Memory B cell (primary cell): ENCODE data around the gene ECSCR.

Source experiments
- ATAC-seq: fragments of 150-1000 bp; cut with Tn5 transposase; 2 replicates; pipeline ENCODE4 v1.10.0; 2021; ENCODE audit warnings: low read depth, mild to moderate bottlenecking, moderate library complexity
- DNase-seq, 2 donors: peaks; one replicate each; pipeline ENCODE4 v3.0.0; 2022; ENCODE audit warnings: low spot score in 2 of 2
- H3K27ac Mint-ChIP-seq: one replicate; pipeline ENCODE4 v1.8.0; 2022; ENCODE audit warnings: mild to moderate bottlenecking, moderate library complexity, mixed read lengths
- H3K27me3 Mint-ChIP-seq: one replicate; pipeline ENCODE4 v1.8.0; 2022; ENCODE audit warnings: mixed read lengths
- H3K36me3 Mint-ChIP-seq: one replicate; pipeline ENCODE4 v1.8.0; 2022; ENCODE audit warnings: mild to moderate bottlenecking, mixed read lengths
- H3K4me1 Mint-ChIP-seq: one replicate; pipeline ENCODE4 v1.8.0; 2022; ENCODE audit warnings: mixed read lengths
- H3K4me3 Mint-ChIP-seq: one replicate; pipeline ENCODE4 v1.8.0; 2022; ENCODE audit warnings: mild to moderate bottlenecking, moderate library complexity, mixed read lengths
- H3K9me3 Mint-ChIP-seq: one replicate; pipeline ENCODE4 v1.8.0; 2022; ENCODE audit warnings: mixed read lengths

The ECSCR gene

GRCh38 chr5:139460455-139460854 lies 2.1 kb downstream of the ECSCR start:
- Mint-ChIP-seq H3K9me3 (no peaks in the 10 kb centered on the region), H3K4me1 (peaks cover 4% of the 10 kb centered on the region), H3K27ac (no peak overlapping the region), H3K4me3 (no peak overlapping the region), H3K36me3 (no peaks in the 10 kb centered on the region), H3K27me3 (no peaks in the 10 kb centered on the region)
- ATAC-seq = no peak
- no peak for DNase-seq

GRCh38 chr5:139459451-139459934 lies 3.0 kb downstream of the ECSCR start:
- Mint-ChIP-seq H3K27ac (no peak overlapping the region), H3K27me3 (no peaks in the 10 kb centered on the region), H3K4me1 (peaks cover 7% of the 10 kb centered on the region), H3K9me3 (no peaks in the 10 kb centered on the region), H3K4me3 (no peak overlapping the region), H3K36me3 (no peaks in the 10 kb centered on the region)
- ATAC-seq (no peak), DNase-seq (no peak)

- ATAC-seq (peak; percentile 60), DNase-seq (no peak)
- Mint-ChIP-seq H3K9me3 (no peaks in the 10 kb centered on the region), H3K27me3 (peaks cover 5% of the 10 kb centered on the region), H3K4me3 (no peak overlapping the region), H3K36me3 (no peaks in the 10 kb centered on the region), H3K27ac (no peak overlapping the region), H3K4me1 (peaks cover 13% of the 10 kb centered on the region)
Observed at GRCh38 chr5:139458580-139459407, 3.7 kb downstream of the ECSCR start.

- H3K9me3 Mint-ChIP-seq = no peaks in the 10 kb centered on the region
- H3K4me3 Mint-ChIP-seq = no peak overlapping the region
- H3K27ac Mint-ChIP-seq = no peak overlapping the region
- H3K4me1 Mint-ChIP-seq = peaks cover 17% of the 10 kb centered on the region
- no peak for ATAC-seq
- peaks cover 8% of the 10 kb centered on the region for H3K27me3 Mint-ChIP-seq
- no peaks in the 10 kb centered on the region for H3K36me3 Mint-ChIP-seq
- DNase-seq = no peak
Observed at GRCh38 chr5:139457653-139458306, 4.8 kb downstream of the ECSCR start.

GRCh38 chr5:139457241-139457640 lies 5.3 kb downstream of the ECSCR start:
- no peaks in the 10 kb centered on the region for H3K9me3 Mint-ChIP-seq
- no peak overlapping the region for H3K4me3 Mint-ChIP-seq

GRCh38 chr5:139456776-139457175 lies 5.8 kb downstream of the ECSCR start:
- ATAC-seq = no peak
- H3K27ac Mint-ChIP-seq = no peak overlapping the region
- H3K9me3 Mint-ChIP-seq = no peaks in the 10 kb centered on the region
- H3K27me3 Mint-ChIP-seq = peaks cover 8% of the 10 kb centered on the region
- no peak for DNase-seq
- H3K4me3 Mint-ChIP-seq = no peak overlapping the region
- no peaks in the 10 kb centered on the region for H3K36me3 Mint-ChIP-seq
- H3K4me1 Mint-ChIP-seq = peaks cover 17% of the 10 kb centered on the region

More at GRCh38 chr5:139457241-139457640, 5.3 kb downstream of the ECSCR start:
- Mint-ChIP-seq H3K36me3 (no peaks in the 10 kb centered on the region), H3K27ac (no peak overlapping the region), H3K27me3 (peaks cover 8% of the 10 kb centered on the region), H3K4me1 (peaks cover 17% of the 10 kb centered on the region)
- ATAC-seq (no peak), DNase-seq (no peak)

GRCh38 chr5:139454568-139455290 lies 7.8 kb downstream of the ECSCR start:
- Mint-ChIP-seq H3K4me1 (peaks cover 17% of the 10 kb centered on the region), H3K27me3 (peaks cover 8% of the 10 kb centered on the region), H3K9me3 (no peaks in the 10 kb centered on the region), H3K4me3 (no peak overlapping the region), H3K27ac (peak overlapping the region; percentile 8), H3K36me3 (no peaks in the 10 kb centered on the region)
- ATAC-seq (no peak), DNase-seq (no peak)

GRCh38 chr5:139453683-139454567 lies 8.6 kb downstream of the ECSCR start:
- Mint-ChIP-seq H3K4me1 (peaks cover 16% of the 10 kb centered on the region), H3K36me3 (no peaks in the 10 kb centered on the region), H3K27me3 (peaks cover 8% of the 10 kb centered on the region), H3K9me3 (no peaks in the 10 kb centered on the region), H3K4me3 (no peak overlapping the region), H3K27ac (peak overlapping the region; percentile 8)
- ATAC-seq (peak; percentile 26), DNase-seq (no peak)

- no peak overlapping the region for H3K27ac Mint-ChIP-seq
Observed at GRCh38 chr5:139451878-139452660, 10.5 kb downstream of the ECSCR start.

GRCh38 chr5:139451176-139451575 lies 11.4 kb downstream of the ECSCR start:
- Mint-ChIP-seq H3K27me3 (peaks cover 8% of the 10 kb centered on the region), H3K36me3 (no peaks in the 10 kb centered on the region), H3K9me3 (no peaks in the 10 kb centered on the region), H3K4me3 (no peak overlapping the region), H3K27ac (no peak overlapping the region), H3K4me1 (peaks cover 17% of the 10 kb centered on the region)
- ATAC-seq = no peak
- no peak for DNase-seq

More at GRCh38 chr5:139451878-139452660, 10.5 kb downstream of the ECSCR start:
- Mint-ChIP-seq H3K9me3 (no peaks in the 10 kb centered on the region), H3K36me3 (no peaks in the 10 kb centered on the region), H3K4me3 (no peak overlapping the region), H3K27me3 (peaks cover 8% of the 10 kb centered on the region), H3K4me1 (peaks cover 17% of the 10 kb centered on the region)
- DNase-seq (no peak), ATAC-seq (no peak)

GRCh38 chr5:139446956-139447779 lies 15.4 kb downstream of the ECSCR start:
- H3K9me3 Mint-ChIP-seq = no peaks in the 10 kb centered on the region
- ATAC-seq (no peak), DNase-seq (no peak)
- no peak overlapping the region for H3K4me3 Mint-ChIP-seq
- H3K27ac Mint-ChIP-seq = no peak overlapping the region
- H3K27me3 Mint-ChIP-seq = no peaks in the 10 kb centered on the region
- H3K4me1 Mint-ChIP-seq = peaks cover 7% of the 10 kb centered on the region
- H3K36me3 Mint-ChIP-seq = no peaks in the 10 kb centered on the region
